ENCODE measurements around the gene FKBP5. TPM values are rescaled to one million over a fixed set of nuclear protein-coding genes. Genes with fewer than 3 reads are reported as not detected.

FKBP5 gene
- total and polyA plus RNA-seq, 10 donors, result 23.8 to 368 (median 148) TPM

DNA sequence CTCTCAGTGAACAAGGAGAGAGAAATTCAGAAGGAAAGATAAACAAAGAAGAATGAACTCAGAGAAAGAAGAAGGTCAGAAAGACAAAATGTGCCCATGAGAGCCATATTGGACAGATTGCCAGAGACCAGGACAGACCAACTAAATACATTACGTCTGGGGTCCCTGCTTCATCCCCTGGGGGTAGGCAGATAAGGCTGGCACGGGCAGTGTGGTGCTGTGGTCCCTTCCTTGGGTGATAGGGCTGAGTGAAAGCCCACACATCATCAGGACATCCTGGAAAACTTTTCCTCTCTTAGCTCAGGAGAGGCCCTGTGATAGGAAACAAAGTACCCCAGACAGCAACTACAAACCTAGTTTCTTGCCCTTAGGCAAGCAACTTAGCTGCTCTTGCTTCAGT is 34.9 kb upstream of the FKBP5 start:
- Histone ChIP-seq H3K9me3 (no peaks in the 10 kb centered on the region), H3K4me1 (peaks cover 52 to 100% (median 93%) of the 10 kb centered on the region in 6 donors), H3K27ac (peak overlapping the region in 3 of 8 donors; percentile 99 to 100 (median 100)), H3K36me3 (no peaks in the 10 kb centered on the region), H3K4me3 (no peak overlapping the region), H3K27me3 (replicated peaks in 1 of 7) (no peaks in the 10 kb centered on the region)
- intact Hi-C loops (cut with DNase I; ENCODE audit: low total_unique reads), result no loop called here
- 90 to 97% (median 92%) methylated on average over 2 of the region's 2 CpGs for WGBS, 5 donors
- TF ChIP-seq, protein P1, sequence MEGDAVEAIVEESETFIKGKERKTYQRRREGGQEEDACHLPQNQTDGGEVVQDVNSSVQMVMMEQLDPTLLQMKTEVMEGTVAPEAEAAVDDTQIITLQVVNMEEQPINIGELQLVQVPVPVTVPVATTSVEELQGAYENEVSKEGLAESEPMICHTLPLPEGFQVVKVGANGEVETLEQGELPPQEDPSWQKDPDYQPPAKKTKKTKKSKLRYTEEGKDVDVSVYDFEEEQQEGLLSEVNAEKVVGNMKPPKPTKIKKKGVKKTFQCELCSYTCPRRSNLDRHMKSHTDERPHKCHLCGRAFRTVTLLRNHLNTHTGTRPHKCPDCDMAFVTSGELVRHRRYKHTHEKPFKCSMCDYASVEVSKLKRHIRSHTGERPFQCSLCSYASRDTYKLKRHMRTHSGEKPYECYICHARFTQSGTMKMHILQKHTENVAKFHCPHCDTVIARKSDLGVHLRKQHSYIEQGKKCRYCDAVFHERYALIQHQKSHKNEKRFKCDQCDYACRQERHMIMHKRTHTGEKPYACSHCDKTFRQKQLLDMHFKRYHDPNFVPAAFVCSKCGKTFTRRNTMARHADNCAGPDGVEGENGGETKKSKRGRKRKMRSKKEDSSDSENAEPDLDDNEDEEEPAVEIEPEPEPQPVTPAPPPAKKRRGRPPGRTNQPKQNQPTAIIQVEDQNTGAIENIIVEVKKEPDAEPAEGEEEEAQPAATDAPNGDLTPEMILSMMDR (IDR thresholded peaks at IDR 0.05 in 8 of 11, conservative IDR thresholded peaks at IDR 0.05 in 3 of 11), result no peak
- no peak for TF ChIP-seq POLR2A (IDR thresholded peaks at IDR 0.05)
- no peak for TF ChIP-seq POLR2AphosphoS5 (IDR thresholded peaks at IDR 0.05)
- DNase-seq, result no peak

DNA sequence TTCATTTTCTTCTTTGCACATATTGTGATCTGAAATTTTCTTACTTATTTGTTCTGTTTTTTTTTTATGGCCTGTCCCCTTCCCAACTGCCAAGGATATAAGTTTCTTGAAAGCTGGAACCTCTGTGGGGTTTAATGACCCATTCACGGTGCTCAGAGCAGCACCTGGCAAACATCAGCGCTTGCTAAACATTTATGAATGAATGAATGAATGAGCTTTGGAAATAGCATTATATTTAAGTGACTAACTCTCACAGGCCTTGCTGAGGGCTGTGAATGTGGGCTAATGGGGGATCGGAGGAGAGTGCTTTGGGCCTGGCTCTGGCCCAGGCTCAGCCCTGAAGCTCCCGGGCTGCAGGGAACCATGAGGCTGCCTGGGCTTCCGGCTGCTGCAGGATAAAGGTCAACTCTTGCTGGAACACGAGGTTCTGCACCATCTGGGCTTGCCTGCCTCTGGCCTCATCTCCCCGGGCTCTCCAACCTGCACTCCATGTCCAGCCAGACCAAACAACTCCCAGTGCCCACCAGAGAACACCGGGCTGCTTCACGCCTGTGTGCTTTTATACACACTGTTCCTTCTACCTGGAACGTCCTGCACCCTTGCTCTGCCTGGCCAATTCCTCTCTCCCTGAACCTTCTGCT is 33.5 kb upstream of the FKBP5 start:
- Histone ChIP-seq H3K36me3 (no peaks in the 10 kb centered on the region), H3K4me1 (peaks cover 54 to 100% (median 91%) of the 10 kb centered on the region in 6 donors), H3K9me3 (no peaks in the 10 kb centered on the region), H3K27ac (peak overlapping the region in 5 of 8 donors; percentile 4 to 100 (median 43)), H3K27me3 (replicated peaks in 1 of 7) (no peaks in the 10 kb centered on the region), H3K4me3 (no peak overlapping the region)
- DNase-seq, result no peak
- WGBS, 5 donors, result 83 to 84% (median 84%) methylated on average over 10 of the region's 10 CpGs
- peak; percentile 26 to 69 (median 58) for TF ChIP-seq POLR2AphosphoS5 (IDR thresholded peaks at IDR 0.05)
- no peak for TF ChIP-seq POLR2A (IDR thresholded peaks at IDR 0.05)
- intact Hi-C loops (cut with DNase I; ENCODE audit: low total_unique reads), result no loop called here

DNA sequence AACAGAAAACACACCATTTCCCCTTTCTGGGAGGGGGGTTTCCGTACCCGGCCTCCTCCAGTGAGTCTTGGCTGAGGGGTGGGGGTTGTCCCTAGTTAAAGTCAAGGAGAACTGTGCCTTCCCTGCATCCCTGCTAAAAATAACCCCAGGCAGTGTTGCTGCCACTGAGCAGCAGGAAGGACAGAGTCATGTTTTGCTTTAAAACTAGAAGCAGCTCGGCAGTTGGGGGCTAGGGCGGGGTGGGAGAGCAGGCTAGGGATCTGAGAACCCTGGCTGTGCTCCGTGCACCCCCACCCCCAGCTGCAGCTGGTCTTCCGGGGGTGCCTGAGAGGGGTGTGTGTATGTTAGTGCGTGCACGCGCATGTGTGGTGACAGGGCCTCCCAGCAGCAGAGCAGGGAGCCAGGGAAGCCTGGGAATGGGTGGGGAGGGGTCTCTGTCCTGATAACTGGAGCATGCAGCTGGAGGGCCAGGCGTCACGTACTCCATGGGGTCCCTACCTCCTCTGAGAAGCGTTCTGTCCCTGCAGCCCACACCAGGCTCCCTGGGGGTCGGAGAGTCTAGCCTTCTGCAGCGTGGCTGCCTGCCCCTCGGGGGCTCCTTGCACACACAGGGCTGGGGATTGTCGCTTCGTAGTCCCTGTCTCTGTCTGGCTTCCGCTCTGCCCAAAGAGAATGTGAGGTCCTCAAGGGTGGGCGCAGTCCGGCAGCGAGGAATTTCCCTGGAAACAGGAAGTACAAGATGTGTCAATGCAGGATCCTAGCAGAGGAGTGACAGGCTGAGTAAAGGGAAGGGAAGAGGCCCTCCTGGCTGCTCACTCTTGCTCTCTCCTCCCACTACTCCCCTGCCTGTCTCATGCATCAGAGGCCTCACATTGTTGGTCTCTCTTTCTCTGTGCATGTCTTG is 31.4 kb upstream of the FKBP5 start:
- intact Hi-C loops (cut with DNase I; ENCODE audit: low total_unique reads), result no loop called here
- H3K9me3 ChIP-seq, result no peaks in the 10 kb centered on the region
- no peaks in the 10 kb centered on the region for H3K36me3 ChIP-seq
- DNase-seq, result peak; percentile 90
- H3K27ac ChIP-seq, result peak overlapping the region; percentile 69 to 100 (median 86)
- peak overlapping the region in 6 of 8 donors; percentile 7 to 56 (median 28) for H3K4me3 ChIP-seq
- H3K27me3 ChIP-seq (replicated peaks in 1 of 7), result no peaks in the 10 kb centered on the region
- H3K4me1 ChIP-seq, result peaks cover 35 to 88% (median 72%) of the 10 kb centered on the region in 6 donors
- WGBS, 5 donors, result 7 to 13% (median 10%) methylated on average over 15 to 21 of the region's 21 CpGs
- TF ChIP-seq POLR2A (IDR thresholded peaks at IDR 0.05) (no peak), POLR2AphosphoS5 (IDR thresholded peaks at IDR 0.05) (peak; percentile 75 to 79 (median 75))

DNA sequence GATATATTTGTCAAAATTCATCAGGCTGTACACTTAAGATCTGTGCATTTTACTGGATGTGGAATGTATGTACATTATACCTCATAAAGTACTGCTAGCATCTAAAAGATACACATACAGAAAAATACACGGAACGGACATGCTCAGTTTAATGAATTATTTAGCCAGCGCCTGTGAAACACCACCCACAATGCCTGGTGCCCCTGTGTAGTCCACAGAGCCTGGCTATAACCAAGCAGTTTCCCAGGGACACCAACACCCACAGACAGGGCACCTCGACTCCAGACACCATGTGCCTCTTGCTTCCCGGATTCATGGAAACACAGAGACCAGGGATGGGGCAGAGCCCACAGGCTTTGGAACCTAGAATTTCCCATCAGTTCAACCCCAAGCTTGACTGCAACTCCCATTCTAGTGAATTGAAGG is 30.7 kb upstream of the FKBP5 start:
- H3K4me1 ChIP-seq, result peaks cover 35 to 81% (median 65%) of the 10 kb centered on the region in 6 donors
- TF ChIP-seq POLR2AphosphoS5 (IDR thresholded peaks at IDR 0.05) (no peak), POLR2A (IDR thresholded peaks at IDR 0.05) (no peak)
- TF ChIP-seq, protein P1 (IDR thresholded peaks at IDR 0.05 in 8 of 11, conservative IDR thresholded peaks at IDR 0.05 in 3 of 11), result no peak
- no peak for DNase-seq
- peak overlapping the region in 4 of 8 donors; percentile 21 to 56 (median 34) for H3K4me3 ChIP-seq
- peak overlapping the region; percentile 69 to 100 (median 86) for H3K27ac ChIP-seq
- H3K9me3 ChIP-seq, result no peaks in the 10 kb centered on the region
- no peaks in the 10 kb centered on the region for H3K36me3 ChIP-seq
- intact Hi-C loops (cut with DNase I; ENCODE audit: low total_unique reads), result no loop called here
- no peaks in the 10 kb centered on the region for H3K27me3 ChIP-seq (replicated peaks in 1 of 7)
- WGBS, 5 donors, result 14 to 27% (median 19%) methylated on average over 5 of the region's 5 CpGs

Measured in spleen (tissue), 11 donors.